Left lung (tissue), 10 donors: ENCODE results near the gene GFM1. TPM values are rescaled to one million over a fixed set of nuclear protein-coding genes. Genes with fewer than 3 reads are reported as not detected.

ENCODE experiments used
- ATAC-seq: fragments of 200-7000 bp; cut with Tn5 transposase; one replicate; pipeline ENCODE4 v1.9.1; 2020; ENCODE audit warnings: moderate library complexity
- DNase-seq, 4 donors: peaks; one replicate each; pipeline ENCODE4 v3.0.0-alpha.2; 2013 to 2020
- H3K27ac ChIP-seq, 2 donors: fragments of 200-600 bp; sonication (generic) in 1 of 2; one replicate each; pipeline versions ENCODE4 v1.5.0 to v1.8.0; 2020 to 2021
- H3K27me3 ChIP-seq, 2 donors: fragments of 200-600 bp; sonication (generic) in 1 of 2; one replicate each; pipeline versions ENCODE4 v1.5.0 to v1.8.0; 2020 to 2021
- H3K36me3 ChIP-seq, 2 donors: fragments of 200-600 bp; sonication (generic) in 1 of 2; one replicate each; pipeline versions ENCODE4 v1.5.0 to v1.8.0; 2020 to 2021
- H3K4me1 ChIP-seq, 2 donors: fragments of 200-600 bp; one replicate each; pipeline ENCODE4 v1.8.0; 2021
- H3K4me3 ChIP-seq, 2 donors: fragments of 200-600 bp; sonication (generic) in 1 of 2; one replicate each; pipeline versions ENCODE4 v1.5.0 to v1.8.0; 2020 to 2021; ENCODE audit warnings: mild to moderate bottlenecking in 1 of 2
- H3K9me3 ChIP-seq, 2 donors: fragments of 200-600 bp; sonication (generic) in 1 of 2; one replicate each; pipeline versions ENCODE4 v1.5.0 to v1.8.0; 2020 to 2021
- intact Hi-C, 2 donors: fragments of 100-400 bp; cut with DNase I; formaldehyde crosslinking; loops; one replicate each; pipeline versions ENCODE4 v1.11.2 to v1.14.2; 2022
- polyA plus RNA-seq, 6 donors: library from polyadenylated mRNA; unstranded; fragments of 120-200 nt; gene quantifications; one replicate each; pipeline ENCODE4 v1.2.1, GENCODE V29; 2013; ENCODE audit not compliant: insufficient read length in 6 of 6
- total RNA-seq, 2 donors: library from RNA; stranded (reverse); fragmentation: NEBNext Ultra II Directional; extraction: Animal tissue kit (Norgen Biotek cat#: 25700); gene quantifications; one replicate each; pipeline ENCODE4 v1.2.1, GENCODE V29; 2021
- TF ChIP-seq, protein P1 (sequence below), 2 donors: fragments of 200-600 bp; sonication (generic) in 1 of 2; IDR thresholded peaks; one replicate each; pipeline versions ENCODE4 v1.5.0 to v1.8.0; 2021; ENCODE audit warnings: antibody characterized with exemption in 2 of 2
- donor health status: DM: no; HTN: yes; CAD: no.
- donor health status: DM: no; HTN: no; CAD: no.

The GFM1 gene
- total and polyA plus RNA-seq, 8 donors, result 28.9 to 63.8 (median 56.9) TPM

DNA sequence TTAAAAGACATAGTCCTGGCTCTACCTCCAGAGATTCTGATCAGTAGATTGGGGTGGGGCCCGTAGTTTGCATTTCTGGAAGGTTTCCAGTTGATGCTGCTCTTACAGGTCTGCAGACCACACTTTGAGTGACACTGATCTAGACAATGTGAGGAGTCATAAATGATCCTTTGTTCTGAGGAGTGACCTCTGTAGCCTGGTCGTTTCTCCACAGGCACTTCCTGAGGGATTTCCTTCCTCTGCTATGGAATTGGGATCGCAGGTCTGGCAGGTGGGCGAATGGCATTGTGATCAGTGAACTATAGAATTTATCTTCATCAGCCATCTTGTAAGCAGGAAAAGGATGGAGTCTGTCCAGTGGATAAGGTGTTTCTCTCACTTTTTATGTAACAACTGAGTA is 5.5 kb downstream of the GFM1 start:
- intact Hi-C loops, result no loop called here
- Histone ChIP-seq H3K36me3 (peaks cover 0 to 81% of the 10 kb centered on the region in 2 donors), H3K4me3 (no peak overlapping the region), H3K9me3 (no peaks in the 10 kb centered on the region), H3K4me1 (peaks cover 0 to 16% of the 10 kb centered on the region in 2 donors), H3K27ac (no peak overlapping the region), H3K27me3 (no peaks in the 10 kb centered on the region)
- ATAC-seq, result no peak
- DNase-seq, result peak in 1 of 4 donors; percentile 19
- TF ChIP-seq, protein P1, sequence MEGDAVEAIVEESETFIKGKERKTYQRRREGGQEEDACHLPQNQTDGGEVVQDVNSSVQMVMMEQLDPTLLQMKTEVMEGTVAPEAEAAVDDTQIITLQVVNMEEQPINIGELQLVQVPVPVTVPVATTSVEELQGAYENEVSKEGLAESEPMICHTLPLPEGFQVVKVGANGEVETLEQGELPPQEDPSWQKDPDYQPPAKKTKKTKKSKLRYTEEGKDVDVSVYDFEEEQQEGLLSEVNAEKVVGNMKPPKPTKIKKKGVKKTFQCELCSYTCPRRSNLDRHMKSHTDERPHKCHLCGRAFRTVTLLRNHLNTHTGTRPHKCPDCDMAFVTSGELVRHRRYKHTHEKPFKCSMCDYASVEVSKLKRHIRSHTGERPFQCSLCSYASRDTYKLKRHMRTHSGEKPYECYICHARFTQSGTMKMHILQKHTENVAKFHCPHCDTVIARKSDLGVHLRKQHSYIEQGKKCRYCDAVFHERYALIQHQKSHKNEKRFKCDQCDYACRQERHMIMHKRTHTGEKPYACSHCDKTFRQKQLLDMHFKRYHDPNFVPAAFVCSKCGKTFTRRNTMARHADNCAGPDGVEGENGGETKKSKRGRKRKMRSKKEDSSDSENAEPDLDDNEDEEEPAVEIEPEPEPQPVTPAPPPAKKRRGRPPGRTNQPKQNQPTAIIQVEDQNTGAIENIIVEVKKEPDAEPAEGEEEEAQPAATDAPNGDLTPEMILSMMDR (IDR thresholded peaks at IDR 0.05), result no peak

DNA sequence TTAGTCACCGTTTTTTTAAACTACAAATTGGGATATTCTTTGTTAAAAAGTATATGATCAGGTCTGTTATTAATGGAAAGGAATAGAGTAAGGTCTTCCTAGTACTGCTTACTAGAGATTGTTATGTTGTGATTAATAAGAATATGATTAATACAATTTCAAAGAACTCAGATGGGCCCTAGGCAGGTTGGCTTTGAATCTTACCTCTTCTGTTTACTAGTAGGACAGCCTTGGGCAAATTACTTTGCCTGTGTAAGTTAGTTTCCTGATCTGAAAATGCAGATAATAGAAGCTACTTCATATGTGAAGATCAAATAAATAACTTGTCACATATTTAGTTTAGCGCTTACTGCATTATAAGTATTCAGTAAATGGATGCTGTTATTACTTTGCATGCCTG is 6.9 kb downstream of the GFM1 start:
- intact Hi-C loops, result no loop called here
- peaks cover 0 to 95% of the 10 kb centered on the region in 2 donors for H3K36me3 ChIP-seq

DNA sequence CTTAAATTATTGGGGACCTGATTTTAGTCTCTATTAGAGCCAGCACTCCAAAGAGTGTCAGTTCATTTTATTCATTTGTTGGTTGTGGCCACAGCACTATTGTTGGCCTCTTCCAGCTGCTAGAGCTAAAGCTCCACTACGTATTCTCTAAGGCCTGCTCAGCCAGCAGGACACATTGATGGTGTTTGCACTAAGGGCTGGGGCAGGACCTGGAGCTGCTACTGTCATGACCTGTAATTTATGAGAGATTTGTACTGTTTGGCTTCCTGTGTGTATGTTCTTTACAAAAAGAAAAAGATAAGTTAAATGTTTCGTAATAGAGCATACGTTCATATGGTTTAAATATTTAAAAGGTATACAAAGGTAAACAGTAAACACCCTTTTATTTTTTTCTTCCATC is 8.1 kb downstream of the GFM1 start:
- Histone ChIP-seq H3K9me3 (no peaks in the 10 kb centered on the region), H3K4me1 (no peaks in the 10 kb centered on the region), H3K36me3 (peaks cover 0 to 92% of the 10 kb centered on the region in 2 donors), H3K4me3 (no peak overlapping the region), H3K27me3 (no peaks in the 10 kb centered on the region), H3K27ac (no peak overlapping the region)
- intact Hi-C loops, result no loop called here
- DNase-seq, result no peak
- TF ChIP-seq, protein P1 (IDR thresholded peaks at IDR 0.05), result no peak
- ATAC-seq, result no peak

More for the DNA sequence above, 6.9 kb downstream of the GFM1 start:
- DNase-seq (no peak), ATAC-seq (no peak)
- no peaks in the 10 kb centered on the region for H3K9me3 ChIP-seq
- peaks cover 0 to 2% of the 10 kb centered on the region in 2 donors for H3K4me1 ChIP-seq
- H3K27ac ChIP-seq, result no peak overlapping the region
- H3K4me3 ChIP-seq, result no peak overlapping the region
- H3K27me3 ChIP-seq, result no peaks in the 10 kb centered on the region
- TF ChIP-seq, protein P1 (IDR thresholded peaks at IDR 0.05), result no peak

DNA sequence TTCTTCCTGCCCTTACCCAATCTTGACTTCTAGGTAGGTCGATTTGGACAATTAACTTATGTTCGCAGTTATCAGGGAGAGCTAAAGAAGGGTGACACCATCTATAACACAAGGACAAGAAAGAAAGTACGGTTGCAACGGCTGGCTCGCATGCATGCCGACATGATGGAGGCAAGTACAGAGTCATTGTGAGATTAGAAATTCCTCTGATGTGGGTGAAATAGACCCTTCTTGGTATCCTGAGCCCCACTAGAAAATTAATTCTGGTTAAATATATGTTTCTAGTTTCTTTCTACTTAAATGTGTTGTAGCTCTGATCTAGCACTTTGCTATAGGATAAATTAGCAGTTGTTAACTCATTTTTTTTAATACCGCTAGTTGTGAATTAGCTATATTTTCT is 14.6 kb downstream of the GFM1 start:
- no peaks in the 10 kb centered on the region for H3K27me3 ChIP-seq
- TF ChIP-seq, protein P1 (IDR thresholded peaks at IDR 0.05), result no peak
- no peaks in the 10 kb centered on the region for H3K9me3 ChIP-seq
- H3K4me3 ChIP-seq, result no peak overlapping the region
- H3K4me1 ChIP-seq, result peaks cover 0 to 8% of the 10 kb centered on the region in 2 donors
- ATAC-seq (no peak), DNase-seq (no peak)
- peaks cover 0 to 81% of the 10 kb centered on the region in 2 donors for H3K36me3 ChIP-seq
- H3K27ac ChIP-seq, result peak overlapping the region in 1 of 2 donors; percentile 48
- intact Hi-C loops, result no loop called here

DNA sequence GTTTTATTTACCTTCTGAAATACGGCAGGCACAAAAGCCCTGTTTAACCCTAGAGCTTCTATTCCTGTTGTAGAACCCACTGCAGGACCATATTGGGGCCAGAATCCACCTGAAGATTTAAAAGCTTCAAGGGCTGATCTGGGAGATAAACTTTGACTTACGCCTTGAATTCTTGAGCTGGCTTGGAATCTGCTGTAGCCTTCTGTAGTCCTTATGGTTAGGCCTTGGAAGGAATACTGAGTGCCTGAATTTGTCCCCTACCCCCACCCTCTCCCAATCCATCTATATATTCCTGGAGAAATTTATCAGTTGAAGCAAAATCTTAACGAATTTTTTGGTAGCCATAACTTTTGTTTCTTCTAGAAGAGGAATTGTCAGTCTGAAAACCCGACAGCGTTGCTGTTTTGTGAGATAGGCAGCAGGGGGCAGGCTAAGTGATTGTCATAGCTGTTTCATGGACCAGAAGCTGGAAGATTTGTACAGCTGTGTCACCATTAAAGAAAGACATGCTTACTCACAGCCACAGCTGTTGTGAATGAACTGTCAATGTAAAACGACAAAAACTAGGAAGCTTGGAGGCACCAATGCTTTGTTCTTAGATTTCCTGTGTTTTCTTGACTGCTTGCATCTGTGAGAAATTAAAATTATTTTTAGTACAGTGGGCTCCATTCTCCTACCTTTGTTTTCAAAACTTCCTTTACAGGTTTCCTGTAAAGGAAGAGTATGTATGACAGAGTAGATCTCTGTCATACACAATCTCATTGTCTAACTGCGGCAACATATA is 15.3 kb downstream of the GFM1 start:
- peak; percentile 89 for ATAC-seq
- TF ChIP-seq, protein P1 (IDR thresholded peaks at IDR 0.05), result peak; percentile 59 to 63
- peak in 3 of 4 donors; percentile 40 to 77 (median 40) for DNase-seq
- intact Hi-C loops, result loop anchor here in 1 of 2 donors (10.0 kb wide), 1 partner anchor 55 kb away; no protein-coding TSS in a partner anchor
- Histone ChIP-seq H3K36me3 (peaks cover 0 to 81% of the 10 kb centered on the region in 2 donors), H3K27ac (peak overlapping the region; percentile 22 to 48), H3K4me3 (no peak overlapping the region), H3K27me3 (no peaks in the 10 kb centered on the region), H3K9me3 (no peaks in the 10 kb centered on the region), H3K4me1 (peaks cover 0 to 8% of the 10 kb centered on the region in 2 donors)
